Ovary (tissue), 9 donors: Measurements from ENCODE around the gene TPCN2. TPM values are rescaled to one million over a fixed set of nuclear protein-coding genes. Genes with fewer than 3 reads are reported as not detected.

Experiments
- DNase-seq, 5 donors: peaks; one replicate each; pipeline ENCODE4 v3.0.0-alpha.2; 2019 to 2020
- H3K27ac ChIP-seq, 2 donors: fragments of 200-600 bp; one replicate each; pipeline versions ENCODE4 v1.5.1 to v1.8.0; 2019 to 2022
- H3K27me3 ChIP-seq: fragments of 200-600 bp; one replicate; pipeline ENCODE4 v1.8.0; 2022
- H3K36me3 ChIP-seq: fragments of 200-600 bp; sonication (generic); one replicate; pipeline ENCODE4 v1.5.1; 2019
- H3K4me1 ChIP-seq: one replicate; pipeline ENCODE4 v1.8.1; 2013; ENCODE audit warnings: mild to moderate bottlenecking, moderate library complexity; ENCODE audit not compliant: insufficient read depth
- H3K4me3 ChIP-seq: fragments of 200-600 bp; sonication (generic); one replicate; pipeline ENCODE4 v1.5.1; 2017
- H3K9me3 ChIP-seq, 2 donors: fragments of 200-600 bp in 1 of 2; sonication (generic) in 1 of 2; one replicate each; pipeline versions ENCODE4 v1.5.1 to v1.8.1; 2013 to 2019; ENCODE audit warnings: mild to moderate bottlenecking in 1 of 2, moderate library complexity in 1 of 2
- EP300 ChIP-seq: sonication (generic); formaldehyde crosslinking; IDR thresholded peaks from one replicate; pipeline ENCODE4 v1.6.1; 2017; ENCODE audit warnings: antibody characterized with exemption
- POLR2A ChIP-seq: fragments of 450-650 bp; IDR thresholded peaks from one replicate; pipeline ENCODE4 v1.6.1; 2017; ENCODE audit warnings: antibody characterized with exemption, mild to moderate bottlenecking, moderate library complexity
- WGBS, 3 donors: extraction: QIAGEN DNeasy Blood & Tissue Kit in 1 of 3; methylation state at CpG; one replicate each; pipeline versions ENCODE4 v1.1.5 to v1.1.7; 2013 to 2017; 5-methylcytosine and 5-hydroxymethylcytosine counted together
- intact Hi-C, 4 donors: fragments of 100-400 bp; cut with DNase I; formaldehyde crosslinking; loops; one replicate each; pipeline versions ENCODE4 v1.11.0 to v1.15.1; 2022 to 2023
- polyA plus RNA-seq, 2 donors: library from polyadenylated mRNA; stranded (reverse); fragments of 200-250 nt in 1 of 2; fragments of 350-450 nt in 1 of 2; fragmentation: Illumina TruSeq in 1 of 2; extraction: RNeasy Lipid Tissue Mini Kit (QIAGEN cat#74804) in 1 of 2; gene quantifications; one replicate each; pipeline ENCODE4 v1.2.3, GENCODE V29; 2013 to 2014
- total RNA-seq, 7 donors: library from RNA; depleted of rRNA in 2 of 7; stranded (reverse); fragments of >200 nt in 2 of 7; fragmentation: NEBNext Ultra II Directional in 3 of 7; extraction: Animal tissue kit (Norgen Biotek cat#: 25700) in 3 of 7; gene quantifications; one replicate each; pipeline versions ENCODE4 v1.1.0 to v1.2.4, GENCODE V29; 2016 to 2023
- TF ChIP-seq, protein P1 (sequence below), 3 donors: fragments of 450-650 bp in 2 of 3; fragments of 200-600 bp in 1 of 3; IDR thresholded peaks; one replicate each; pipeline versions ENCODE4 v1.5.1 to v1.8.0; 2016 to 2022; ENCODE audit warnings: antibody characterized with exemption in 3 of 3, mild to moderate bottlenecking in 1 of 3
- donor health status: DM: no; HTN: no; CAD: no; lungs with moderate emphysema.
- donor health status: DM: no; HTN: no; CAD: no.
- donor health status: Bipolar disorder and iron deficiency.
- donor health status: DM: yes; HTN: yes; CAD: no.
- donor health status: DM: no; HTN: no; CAD: no.
- donor health status: DM: yes; HTN: yes; CAD: no.

Gene TPCN2
- total and polyA plus RNA-seq, 9 donors = 6.5 to 35.7 (median 23.3) TPM

DNA sequence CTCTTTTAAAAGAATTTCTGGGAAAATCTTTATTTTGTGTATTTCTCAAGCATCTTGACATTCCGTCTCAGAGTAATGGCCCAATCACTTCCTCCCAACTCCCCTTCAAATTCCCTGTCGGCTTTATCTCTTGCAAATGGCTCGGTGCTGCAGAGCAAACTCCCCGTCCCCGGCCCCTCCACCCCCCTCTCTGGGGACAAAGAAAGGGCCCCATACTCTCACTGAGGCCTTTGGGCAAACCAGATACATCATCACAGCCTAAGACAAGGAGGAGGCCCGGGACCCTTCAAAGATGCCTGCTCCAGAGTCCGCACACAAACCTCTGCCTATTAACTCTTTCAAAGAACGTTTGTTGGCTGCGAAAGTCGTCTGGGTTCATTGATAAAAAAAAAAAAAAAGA lies 103.1 kb downstream of the TPCN2 start:
- TF ChIP-seq, protein P1, sequence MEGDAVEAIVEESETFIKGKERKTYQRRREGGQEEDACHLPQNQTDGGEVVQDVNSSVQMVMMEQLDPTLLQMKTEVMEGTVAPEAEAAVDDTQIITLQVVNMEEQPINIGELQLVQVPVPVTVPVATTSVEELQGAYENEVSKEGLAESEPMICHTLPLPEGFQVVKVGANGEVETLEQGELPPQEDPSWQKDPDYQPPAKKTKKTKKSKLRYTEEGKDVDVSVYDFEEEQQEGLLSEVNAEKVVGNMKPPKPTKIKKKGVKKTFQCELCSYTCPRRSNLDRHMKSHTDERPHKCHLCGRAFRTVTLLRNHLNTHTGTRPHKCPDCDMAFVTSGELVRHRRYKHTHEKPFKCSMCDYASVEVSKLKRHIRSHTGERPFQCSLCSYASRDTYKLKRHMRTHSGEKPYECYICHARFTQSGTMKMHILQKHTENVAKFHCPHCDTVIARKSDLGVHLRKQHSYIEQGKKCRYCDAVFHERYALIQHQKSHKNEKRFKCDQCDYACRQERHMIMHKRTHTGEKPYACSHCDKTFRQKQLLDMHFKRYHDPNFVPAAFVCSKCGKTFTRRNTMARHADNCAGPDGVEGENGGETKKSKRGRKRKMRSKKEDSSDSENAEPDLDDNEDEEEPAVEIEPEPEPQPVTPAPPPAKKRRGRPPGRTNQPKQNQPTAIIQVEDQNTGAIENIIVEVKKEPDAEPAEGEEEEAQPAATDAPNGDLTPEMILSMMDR (IDR thresholded peaks at IDR 0.05) = no peak
- TF ChIP-seq EP300 (no peak), POLR2A (no peak)
- DNase-seq = no peak
- intact Hi-C loops = no loop called here
- 62 to 83% (median 80%) methylated on average over 10 of the region's 10 CpGs for WGBS, 3 donors
- Histone ChIP-seq H3K27ac (no peak overlapping the region), H3K36me3 (no peaks in the 10 kb centered on the region), H3K4me1 (peaks cover under 1% of the 10 kb centered on the region), H3K27me3 (no peaks in the 10 kb centered on the region), H3K4me3 (no peak overlapping the region), H3K9me3 (no peaks in the 10 kb centered on the region)

DNA sequence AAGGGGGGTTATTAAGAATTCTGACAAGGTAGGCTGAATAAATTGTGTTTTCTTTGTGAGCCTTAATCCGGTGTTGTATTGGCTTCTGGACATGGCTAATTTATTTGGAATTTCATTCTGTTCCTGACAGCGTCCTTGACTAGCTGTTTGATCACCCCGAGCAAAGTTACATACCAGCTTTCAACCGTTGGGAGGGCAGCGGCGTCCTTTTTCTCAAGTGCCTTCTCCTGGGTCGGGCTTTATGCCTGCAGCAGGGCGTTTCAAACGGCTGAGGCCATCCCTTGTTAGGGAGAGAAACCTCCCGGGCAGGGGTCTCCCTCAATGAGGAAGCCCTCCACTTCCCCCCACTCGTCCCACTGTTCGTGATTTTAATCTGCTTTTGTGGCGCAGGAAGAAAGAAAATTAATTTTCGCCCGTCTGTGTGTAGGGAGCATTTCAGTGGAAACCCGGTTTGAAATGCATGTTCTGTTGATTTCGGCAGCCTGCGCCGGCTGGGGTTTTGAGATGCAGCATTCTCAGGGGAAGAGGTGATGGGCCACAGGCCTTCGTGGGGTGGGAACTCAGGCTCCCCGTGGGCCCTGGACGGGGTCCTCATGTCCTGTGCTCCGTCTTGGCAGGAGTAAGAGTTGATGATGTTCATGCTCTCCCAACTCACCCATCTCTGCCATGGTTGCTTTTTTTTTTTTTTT lies 104.1 kb downstream of the TPCN2 start:
- intact Hi-C loops = no loop called here
- H3K4me3 ChIP-seq = no peak overlapping the region
- H3K27ac ChIP-seq = no peak overlapping the region
- no peaks in the 10 kb centered on the region for H3K27me3 ChIP-seq
- no peaks in the 10 kb centered on the region for H3K36me3 ChIP-seq
- 38 to 46% (median 41%) methylated on average over 23 of the region's 23 CpGs for WGBS, 3 donors
- peaks cover 2% of the 10 kb centered on the region for H3K4me1 ChIP-seq
- no peak for TF ChIP-seq EP300
- TF ChIP-seq, protein P1 (IDR thresholded peaks at IDR 0.05) = no peak
- TF ChIP-seq POLR2A = no peak
- no peaks in the 10 kb centered on the region for H3K9me3 ChIP-seq
- no peak for DNase-seq

DNA sequence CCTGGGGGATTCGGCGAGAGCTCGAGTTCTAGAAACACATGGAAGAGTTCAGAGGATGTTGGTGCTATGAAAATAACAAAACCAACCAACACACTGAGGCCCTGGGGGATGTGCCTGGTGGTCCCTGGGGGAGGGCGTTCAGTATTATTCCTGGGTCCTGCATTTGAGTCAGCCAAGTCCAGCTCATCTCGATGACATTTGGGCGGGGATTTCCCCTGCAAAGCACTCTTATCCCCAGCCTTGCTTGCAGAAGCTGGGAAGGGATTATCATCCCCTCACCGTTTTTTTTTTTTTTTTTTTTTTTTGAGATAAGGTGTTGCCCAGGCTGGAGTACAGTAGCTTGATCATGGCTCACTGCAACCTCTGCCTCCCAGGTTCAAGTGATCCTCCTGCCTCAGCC lies 104.9 kb downstream of the TPCN2 start:
- intact Hi-C loops = no loop called here
- H3K9me3 ChIP-seq = no peaks in the 10 kb centered on the region
- no peaks in the 10 kb centered on the region for H3K27me3 ChIP-seq
- H3K4me3 ChIP-seq = no peak overlapping the region
- no peak for DNase-seq
- peaks cover 2% of the 10 kb centered on the region for H3K4me1 ChIP-seq
- no peak for TF ChIP-seq EP300
- TF ChIP-seq POLR2A = no peak
- TF ChIP-seq, protein P1 (IDR thresholded peaks at IDR 0.05) = no peak
- no peak overlapping the region for H3K27ac ChIP-seq
- H3K36me3 ChIP-seq = no peaks in the 10 kb centered on the region
- 54 to 69% (median 60%) methylated on average over 7 of the region's 7 CpGs for WGBS, 3 donors

DNA sequence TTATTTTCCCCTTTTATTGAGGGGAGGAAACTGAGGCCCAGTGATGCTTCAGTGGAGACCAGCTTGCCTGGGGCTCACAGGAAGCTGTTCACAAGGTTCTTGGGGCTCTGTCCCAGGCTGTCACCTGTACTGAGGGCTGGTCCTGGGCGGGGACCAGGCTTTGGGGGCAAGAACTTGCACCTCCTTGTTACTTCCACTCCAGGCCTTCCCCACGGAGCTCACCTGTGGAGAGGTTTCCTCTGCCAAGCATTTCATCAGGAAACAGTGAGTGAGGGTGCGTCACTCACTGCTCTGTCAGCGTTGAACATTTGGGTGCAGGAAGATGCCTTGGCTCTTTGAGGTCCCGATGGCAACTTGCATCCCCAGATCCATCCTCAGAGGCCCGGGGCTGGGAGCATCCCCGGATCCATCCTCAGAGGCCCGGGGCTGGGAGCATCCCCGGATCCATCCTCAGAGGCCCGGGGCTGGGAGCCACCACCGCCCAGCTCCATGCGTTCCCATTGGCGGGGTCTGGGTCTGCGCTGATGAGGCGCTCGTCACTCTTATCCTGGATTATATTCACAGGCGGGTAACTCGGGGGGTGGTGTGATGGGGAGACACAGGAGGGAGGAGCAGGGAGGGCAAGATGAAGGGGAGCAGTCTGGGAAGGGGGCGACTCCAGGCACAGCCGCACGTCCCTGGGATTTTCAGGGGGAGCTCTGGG lies 105.6 kb downstream of the TPCN2 start:
- Histone ChIP-seq H3K4me3 (no peak overlapping the region), H3K4me1 (peaks cover 2% of the 10 kb centered on the region), H3K27me3 (no peaks in the 10 kb centered on the region), H3K36me3 (no peaks in the 10 kb centered on the region), H3K9me3 (no peaks in the 10 kb centered on the region), H3K27ac (no peak overlapping the region)
- WGBS, 3 donors = 86 to 90% (median 88%) methylated on average over 19 to 21 of the region's 21 CpGs
- no peak for DNase-seq
- TF ChIP-seq EP300 (no peak), POLR2A (no peak)
- TF ChIP-seq, protein P1 (IDR thresholded peaks at IDR 0.05) = no peak
- intact Hi-C loops = no loop called here
